GM12878 (cell line): Measurements from ENCODE around the gene MYH7B. TPM values are rescaled to one million over a fixed set of nuclear protein-coding genes. Genes with fewer than 3 reads are reported as not detected.

Experiments used
- ATAC-seq: fragments of 200-7000 bp; cut with Tn5 transposase; 3 replicates; pipeline ENCODE4 v1.9.1; 2020; ENCODE audit warnings: mild to moderate bottlenecking, moderate library complexity
- BruUV-seq: library from RNA; stranded (reverse); fragments of 400-500 nt; replicated peaks from 2 replicates; lab custom pipeline; 2021; lab: Mats Ljungman, UMichigan
- CTCF ChIA-PET: fragments of 300-600 bp; sonication (Branson Sonifier 250); formaldehyde crosslinking; extraction: SDS; loops from one replicate; lab custom pipeline; 2021; ENCODE audit warnings: inconsistent platforms; lab: Yijun Ruan, JAX
- POLR2A ChIA-PET: fragments of 350-600 bp; formaldehyde crosslinking; extraction: SDS; loops from one replicate; lab custom pipeline; 2021; ENCODE audit warnings: inconsistent platforms; lab: Charles Lee
- RAD21 ChIA-PET: fragments of 300-600 bp; sonication (Branson Sonifier 250); formaldehyde crosslinking; loops from one replicate; lab custom pipeline; 2023; ENCODE audit warnings: antibody characterized with exemption; ENCODE audit not compliant: unreplicated experiment; lab: Charles Lee
- SMC1A ChIA-PET: fragments of 300-600 bp; sonication (Branson Sonifier 250); formaldehyde crosslinking; loops from one replicate; lab custom pipeline; 2023; ENCODE audit not compliant: unreplicated experiment, uncharacterized antibody; lab: Charles Lee
- DNase-seq: peaks from one replicate; pipeline ENCODE4 v3.0.0-alpha.2; 2011; ENCODE audit warnings: low read depth, low spot score
- FAIRE-seq: peaks from 3 replicates; lab custom pipeline; 2011; peaks lifted over from hg19 to GRCh38; lab: Jason Lieb, UNC
- H2AFZ ChIP-seq: 2 replicates; pipeline ENCODE4 v1.6.0; 2011; ENCODE audit warnings: low read depth, low read length, control low read depth; ENCODE audit not compliant: control insufficient read depth
- H3K27ac ChIP-seq: 2 replicates; pipeline ENCODE4 v1.5.1; 2011; ENCODE audit warnings: control low read depth; ENCODE audit not compliant: control insufficient read depth, insufficient read depth
- H3K27me3 ChIP-seq, 2 experiments: replicated peaks in 1 of 2; 2 replicates each; pipeline versions ENCODE4 v1.6.0 to v1.6.1; 2011; ENCODE audit warnings: low read length in 1 of 2; ENCODE audit not compliant: control insufficient read depth in 2 of 2, insufficient read depth in 2 of 2
- H3K36me3 ChIP-seq, 2 experiments: 2 replicates each; pipeline ENCODE4 v1.5.1; 2011; ENCODE audit warnings: low read length in 1 of 2; ENCODE audit not compliant: control insufficient read depth in 2 of 2, insufficient read depth in 2 of 2
- H3K4me1 ChIP-seq: 2 replicates; pipeline ENCODE4 v1.6.1; 2011; ENCODE audit warnings: mild to moderate bottlenecking, low read length, moderate library complexity, mixed read lengths; ENCODE audit not compliant: control insufficient read depth, insufficient read depth
- H3K4me2 ChIP-seq: 2 replicates; pipeline ENCODE4 v1.6.0; 2011; ENCODE audit warnings: control low read depth; ENCODE audit not compliant: control insufficient read depth, insufficient read depth
- H3K4me3 ChIP-seq: fragments of 200-600 bp; sonication (generic); 2 replicates; pipeline ENCODE4 v1.5.1; 2016
- H3K79me2 ChIP-seq: 2 replicates; pipeline ENCODE4 v1.6.0; 2011; ENCODE audit warnings: low read length; ENCODE audit not compliant: control insufficient read depth, insufficient read depth
- H3K9ac ChIP-seq: 2 replicates; pipeline ENCODE4 v1.8.0; 2011; ENCODE audit warnings: low read length, control low read depth, mixed read lengths; ENCODE audit not compliant: control insufficient read depth, insufficient read depth
- H3K9me3 ChIP-seq: replicated peaks from 3 replicates; pipeline ENCODE4 v1.5.1; 2011; ENCODE audit warnings: mild to moderate bottlenecking, low read length; ENCODE audit not compliant: control insufficient read depth, insufficient read depth
- H4K20me1 ChIP-seq: 2 replicates; pipeline ENCODE4 v1.6.0; 2011; ENCODE audit not compliant: control insufficient read depth, insufficient read depth
- EP300 ChIP-seq, 2 experiments: fragments of 150-350 bp in 1 of 2; IDR thresholded peaks; 2 replicates each; pipeline ENCODE4 v1.6.1; 2011 to 2012; ENCODE audit warnings: low read depth in 2 of 2, low read length in 2 of 2, borderline replicate concordance in 1 of 2, improper control_type of control experiment in 1 of 2, inconsistent platforms in 1 of 2; ENCODE audit not compliant: control insufficient read depth in 1 of 2
- HDAC6 ChIP-seq: fragments of 200-600 bp; sonication (generic); IDR thresholded peaks from one replicate; pipeline ENCODE4 v1.8.0; 2017; ENCODE audit warnings: antibody characterized with exemption; ENCODE audit not compliant: unreplicated experiment
- MEF2B ChIP-seq: fragments of 450-650 bp; IDR thresholded peaks from 2 replicates; pipeline ENCODE4 v1.6.1; 2018; ENCODE audit warnings: mild to moderate bottlenecking, moderate library complexity; ENCODE audit not compliant: partially characterized antibody, poor library complexity, severe bottlenecking
- MTA2 ChIP-seq: fragments of 450-650 bp; IDR thresholded peaks from 2 replicates; pipeline ENCODE4 v1.6.1; 2016; ENCODE audit warnings: low read depth, mild to moderate bottlenecking, moderate library complexity
- NFXL1 ChIP-seq: fragments of 450-650 bp; IDR thresholded peaks from 2 replicates; pipeline ENCODE4 v1.6.1; 2017; ENCODE audit warnings: antibody characterized with exemption, mild to moderate bottlenecking, borderline replicate concordance
- SUPT20H ChIP-seq: IDR thresholded peaks from 2 replicates; pipeline ENCODE4 v1.6.1; 2011; ENCODE audit warnings: low read depth, mild to moderate bottlenecking, low read length, moderate library complexity, borderline replicate concordance; ENCODE audit not compliant: control insufficient read depth
- ZNF384 ChIP-seq: IDR thresholded peaks from 2 replicates; pipeline ENCODE4 v1.6.1; 2012; ENCODE audit warnings: low read depth, mild to moderate bottlenecking, low read length, improper control_type of control experiment, borderline replicate concordance
- WGBS: methylation state at CpG from one replicate; pipeline ENCODE4 v1.1.6; 2016; ENCODE audit warnings: low lambda C conversion rate; ENCODE audit not compliant: insufficient replicate concordance, insufficient coverage; ENCODE audit errors: missing lambda C conversion rate; 5-methylcytosine and 5-hydroxymethylcytosine counted together
- in situ Hi-C: fragments of 300-500 bp; cut with MboI; formaldehyde crosslinking; loops from 9 replicates; pipeline ENCODE4 v1.14.3; 2018; ENCODE audit warnings: mixed read lengths
- intact Hi-C: fragments of 100-400 bp; cut with micrococcal nuclease; formaldehyde crosslinking; loops from one replicate; pipeline ENCODE4 v1.14.2; 2022; ENCODE audit not compliant: unreplicated experiment
- polyA plus RNA-seq, 11 experiments: library from polyadenylated mRNA; depleted of rRNA in 4 of 11; unstranded in 6 of 11; stranded (reverse) in 5 of 11; fragments of >200 nt; fragmentation: Nextera tagmentation in 4 of 11; fragmentation: Illumina TruSeq in 1 of 11; extraction: Ambion mirVana in 4 of 11; extraction: Trizol in 1 of 11; gene quantifications; 1 replicate in 1 of 11; 2 replicates in 10 of 11; pipeline versions ENCODE4 v1.2.1 to v1.2.3, GENCODE V29; 2011 to 2016; ENCODE audit warnings: inconsistent platforms in 2 of 11, missing spikeins in 2 of 11, low read depth in 1 of 11
- total RNA-seq, 4 experiments: library from RNA; depleted of rRNA in 3 of 4; stranded (reverse); fragments of >200 nt in 3 of 4; fragmentation: Illumina TruSeq in 1 of 4; extraction: Trizol in 1 of 4; gene quantifications; 2 replicates each; pipeline versions ENCODE4 v1.2.1 to v1.2.3, GENCODE V29; 2013 to 2021
- TF ChIP-seq, protein P1 (sequence below), 3 experiments: IDR thresholded peaks in 2 of 3; conservative IDR thresholded peaks in 1 of 3; 2 replicates each; pipeline ENCODE4 v1.5.1; 2011; ENCODE audit warnings: low read depth in 3 of 3, low read length in 3 of 3, mild to moderate bottlenecking in 3 of 3, control low read depth in 2 of 3, moderate library complexity in 2 of 3, inconsistent platforms in 1 of 3, mixed read lengths in 1 of 3; ENCODE audit not compliant: control insufficient read depth in 2 of 3, insufficient read depth in 1 of 3; ENCODE audit errors: extremely low read depth in 1 of 3
- TF ChIP-seq, protein P2 (sequence below): fragments of 450-650 bp; IDR thresholded peaks from 2 replicates; pipeline ENCODE4 v1.6.1; 2018; ENCODE audit warnings: borderline replicate concordance, mild to moderate bottlenecking; ENCODE audit not compliant: partially characterized antibody
- TF ChIP-seq, protein P3 (sequence below): fragments of 450-650 bp; formaldehyde crosslinking; IDR thresholded peaks from 2 replicates; pipeline ENCODE4 v1.4.0; 2020; ENCODE audit warnings: mild to moderate bottlenecking, moderate library complexity
- TF ChIP-seq, protein P4 (sequence below): fragments of 150-350 bp; IDR thresholded peaks from 2 replicates; pipeline ENCODE4 v1.6.1; 2014; ENCODE audit warnings: mild to moderate bottlenecking, low read depth, low read length

The MYH7B gene
- total and polyA plus RNA-seq, 10 of the 15 experiments (the other 5 are each of a cell fraction or from before 2014, with no cell fraction given), result 0.01 to 0.40 (median 0.20) TPM; not detected in 3

DNA sequence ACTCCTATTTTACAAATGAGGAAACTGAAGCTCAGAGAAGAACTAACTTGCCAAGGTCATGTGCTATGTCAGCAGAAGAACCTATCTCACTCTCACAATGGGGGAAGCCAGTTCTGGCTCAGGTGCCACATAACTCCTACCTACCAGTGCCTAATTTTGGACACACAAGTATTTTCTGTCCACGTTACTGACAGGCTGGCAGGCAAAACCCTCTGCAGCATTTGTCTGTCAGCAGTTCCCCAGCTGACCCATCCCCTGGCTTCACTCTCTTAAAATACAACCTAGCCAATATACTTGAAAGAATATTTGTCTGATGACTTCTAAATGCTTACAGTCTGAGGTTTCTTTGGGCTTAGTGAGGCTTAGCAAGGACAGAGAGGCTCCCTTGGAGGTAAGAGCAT lies 15.6 kb upstream of the MYH7B start (continued):
- TF ChIP-seq EP300 (IDR thresholded peaks at IDR 0.05; ENCODE audit: borderline replicate concordance in 1 of 2, control insufficient read depth in 1 of 2, low read depth in 2 of 2, low read length in 2 of 2) (no peak), MEF2B (no peak), MTA2 (no peak)
- TF ChIP-seq, protein P1, sequence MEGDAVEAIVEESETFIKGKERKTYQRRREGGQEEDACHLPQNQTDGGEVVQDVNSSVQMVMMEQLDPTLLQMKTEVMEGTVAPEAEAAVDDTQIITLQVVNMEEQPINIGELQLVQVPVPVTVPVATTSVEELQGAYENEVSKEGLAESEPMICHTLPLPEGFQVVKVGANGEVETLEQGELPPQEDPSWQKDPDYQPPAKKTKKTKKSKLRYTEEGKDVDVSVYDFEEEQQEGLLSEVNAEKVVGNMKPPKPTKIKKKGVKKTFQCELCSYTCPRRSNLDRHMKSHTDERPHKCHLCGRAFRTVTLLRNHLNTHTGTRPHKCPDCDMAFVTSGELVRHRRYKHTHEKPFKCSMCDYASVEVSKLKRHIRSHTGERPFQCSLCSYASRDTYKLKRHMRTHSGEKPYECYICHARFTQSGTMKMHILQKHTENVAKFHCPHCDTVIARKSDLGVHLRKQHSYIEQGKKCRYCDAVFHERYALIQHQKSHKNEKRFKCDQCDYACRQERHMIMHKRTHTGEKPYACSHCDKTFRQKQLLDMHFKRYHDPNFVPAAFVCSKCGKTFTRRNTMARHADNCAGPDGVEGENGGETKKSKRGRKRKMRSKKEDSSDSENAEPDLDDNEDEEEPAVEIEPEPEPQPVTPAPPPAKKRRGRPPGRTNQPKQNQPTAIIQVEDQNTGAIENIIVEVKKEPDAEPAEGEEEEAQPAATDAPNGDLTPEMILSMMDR (IDR thresholded peaks at IDR 0.05 in 2 of 3, conservative IDR thresholded peaks at IDR 0.05 in 1 of 3; ENCODE audit: control insufficient read depth in 2 of 3, extremely low read depth in 1 of 3, insufficient read depth in 1 of 3, low read depth in 3 of 3, low read length in 3 of 3), result no peak
- TF ChIP-seq, protein P2, sequence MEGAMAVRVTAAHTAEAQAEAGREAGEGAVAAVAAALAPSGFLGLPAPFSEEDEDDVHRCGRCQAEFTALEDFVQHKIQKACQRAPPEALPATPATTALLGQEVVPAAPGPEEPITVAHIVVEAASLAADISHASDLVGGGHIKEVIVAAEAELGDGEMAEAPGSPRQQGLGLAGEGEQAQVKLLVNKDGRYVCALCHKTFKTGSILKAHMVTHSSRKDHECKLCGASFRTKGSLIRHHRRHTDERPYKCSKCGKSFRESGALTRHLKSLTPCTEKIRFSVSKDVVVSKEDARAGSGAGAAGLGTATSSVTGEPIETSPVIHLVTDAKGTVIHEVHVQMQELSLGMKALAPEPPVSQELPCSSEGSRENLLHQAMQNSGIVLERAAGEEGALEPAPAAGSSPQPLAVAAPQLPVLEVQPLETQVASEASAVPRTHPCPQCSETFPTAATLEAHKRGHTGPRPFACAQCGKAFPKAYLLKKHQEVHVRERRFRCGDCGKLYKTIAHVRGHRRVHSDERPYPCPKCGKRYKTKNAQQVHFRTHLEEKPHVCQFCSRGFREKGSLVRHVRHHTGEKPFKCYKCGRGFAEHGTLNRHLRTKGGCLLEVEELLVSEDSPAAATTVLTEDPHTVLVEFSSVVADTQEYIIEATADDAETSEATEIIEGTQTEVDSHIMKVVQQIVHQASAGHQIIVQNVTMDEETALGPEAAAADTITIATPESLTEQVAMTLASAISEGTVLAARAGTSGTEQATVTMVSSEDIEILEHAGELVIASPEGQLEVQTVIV, result no peak

DNA sequence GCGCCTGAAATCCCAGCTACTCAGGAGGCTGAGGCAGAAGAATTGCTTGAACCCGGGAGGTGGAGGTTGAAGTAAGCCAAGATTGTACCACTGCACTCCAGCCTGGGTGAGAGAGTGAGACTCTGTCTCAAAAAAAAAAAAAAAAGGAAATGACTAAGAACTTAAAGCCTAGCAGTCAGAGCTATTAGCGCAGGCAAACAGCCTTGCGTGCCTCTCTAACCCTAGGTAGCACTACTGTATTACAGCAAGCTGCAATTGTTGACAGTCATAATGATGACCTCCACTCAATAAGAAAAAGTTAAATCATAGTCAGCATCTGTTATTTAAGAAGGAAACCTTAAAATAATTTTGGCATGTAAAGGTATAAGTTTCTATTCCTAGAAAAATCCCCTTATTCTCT lies 14.4 kb upstream of the MYH7B start:
- H3K4me3 ChIP-seq, result no peak overlapping the region
- POLR2A ChIA-PET, result interaction anchor here (0.6 kb wide), 1 partner anchor 16 kb away, joined by 3 read pairs; no protein-coding TSS in a partner anchor
- no peak for DNase-seq
- no TSS peak for BruUV-seq
- H3K4me1 ChIP-seq, result no peaks in the 10 kb centered on the region
- CTCF ChIA-PET, result interaction anchor here (0.6 kb wide), 1 partner anchor 106 kb away, joined by 3 read pairs; no protein-coding TSS in a partner anchor
- H4K20me1 ChIP-seq, result no peaks in the 10 kb centered on the region
- no peak overlapping the region for H2AFZ ChIP-seq
- peaks cover 3 to 29% of the 10 kb centered on the region in 2 experiments for H3K36me3 ChIP-seq
- intact Hi-C loops, result no loop called here
- SMC1A ChIA-PET, result interaction anchor here (1.0 to 1.8 kb wide), 2 partner anchors 33 to 66 kb away, joined by 3 to 5 read pairs; no protein-coding TSS in a partner anchor
- in situ Hi-C loops, result no loop called here
- no peaks in the 10 kb centered on the region for H3K27me3 ChIP-seq
- no peaks in the 10 kb centered on the region for H3K79me2 ChIP-seq
- no peak overlapping the region for H3K27ac ChIP-seq
- H3K4me2 ChIP-seq, result no peak overlapping the region
- WGBS, result 50% methylated on average over 4 of the region's 4 CpGs
- FAIRE-seq, result no peak
- H3K9ac ChIP-seq, result no peak overlapping the region
- RAD21 ChIA-PET, result no interaction called here
- H3K9me3 ChIP-seq, result no peaks in the 10 kb centered on the region
- no peak for ATAC-seq
- TF ChIP-seq ZNF384, result no peak
- TF ChIP-seq, protein P3, sequence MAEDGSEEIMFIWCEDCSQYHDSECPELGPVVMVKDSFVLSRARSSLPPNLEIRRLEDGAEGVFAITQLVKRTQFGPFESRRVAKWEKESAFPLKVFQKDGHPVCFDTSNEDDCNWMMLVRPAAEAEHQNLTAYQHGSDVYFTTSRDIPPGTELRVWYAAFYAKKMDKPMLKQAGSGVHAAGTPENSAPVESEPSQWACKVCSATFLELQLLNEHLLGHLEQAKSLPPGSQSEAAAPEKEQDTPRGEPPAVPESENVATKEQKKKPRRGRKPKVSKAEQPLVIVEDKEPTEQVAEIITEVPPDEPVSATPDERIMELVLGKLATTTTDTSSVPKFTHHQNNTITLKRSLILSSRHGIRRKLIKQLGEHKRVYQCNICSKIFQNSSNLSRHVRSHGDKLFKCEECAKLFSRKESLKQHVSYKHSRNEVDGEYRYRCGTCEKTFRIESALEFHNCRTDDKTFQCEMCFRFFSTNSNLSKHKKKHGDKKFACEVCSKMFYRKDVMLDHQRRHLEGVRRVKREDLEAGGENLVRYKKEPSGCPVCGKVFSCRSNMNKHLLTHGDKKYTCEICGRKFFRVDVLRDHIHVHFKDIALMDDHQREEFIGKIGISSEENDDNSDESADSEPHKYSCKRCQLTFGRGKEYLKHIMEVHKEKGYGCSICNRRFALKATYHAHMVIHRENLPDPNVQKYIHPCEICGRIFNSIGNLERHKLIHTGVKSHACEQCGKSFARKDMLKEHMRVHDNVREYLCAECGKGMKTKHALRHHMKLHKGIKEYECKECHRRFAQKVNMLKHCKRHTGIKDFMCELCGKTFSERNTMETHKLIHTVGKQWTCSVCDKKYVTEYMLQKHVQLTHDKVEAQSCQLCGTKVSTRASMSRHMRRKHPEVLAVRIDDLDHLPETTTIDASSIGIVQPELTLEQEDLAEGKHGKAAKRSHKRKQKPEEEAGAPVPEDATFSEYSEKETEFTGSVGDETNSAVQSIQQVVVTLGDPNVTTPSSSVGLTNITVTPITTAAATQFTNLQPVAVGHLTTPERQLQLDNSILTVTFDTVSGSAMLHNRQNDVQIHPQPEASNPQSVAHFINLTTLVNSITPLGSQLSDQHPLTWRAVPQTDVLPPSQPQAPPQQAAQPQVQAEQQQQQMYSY, result no peak
- no peak for TF ChIP-seq HDAC6
- TF ChIP-seq SUPT20H, result no peak
- TF ChIP-seq, protein P4, sequence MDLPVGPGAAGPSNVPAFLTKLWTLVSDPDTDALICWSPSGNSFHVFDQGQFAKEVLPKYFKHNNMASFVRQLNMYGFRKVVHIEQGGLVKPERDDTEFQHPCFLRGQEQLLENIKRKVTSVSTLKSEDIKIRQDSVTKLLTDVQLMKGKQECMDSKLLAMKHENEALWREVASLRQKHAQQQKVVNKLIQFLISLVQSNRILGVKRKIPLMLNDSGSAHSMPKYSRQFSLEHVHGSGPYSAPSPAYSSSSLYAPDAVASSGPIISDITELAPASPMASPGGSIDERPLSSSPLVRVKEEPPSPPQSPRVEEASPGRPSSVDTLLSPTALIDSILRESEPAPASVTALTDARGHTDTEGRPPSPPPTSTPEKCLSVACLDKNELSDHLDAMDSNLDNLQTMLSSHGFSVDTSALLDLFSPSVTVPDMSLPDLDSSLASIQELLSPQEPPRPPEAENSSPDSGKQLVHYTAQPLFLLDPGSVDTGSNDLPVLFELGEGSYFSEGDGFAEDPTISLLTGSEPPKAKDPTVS, result no peak
- no peak for TF ChIP-seq NFXL1
